Germinal center (tissue), 1 donor: ENCODE data around the gene DDX49.
"Not testable (repeated sequence)": the region's sequence is repeated elsewhere in the genome, so short reads cannot be mapped to it uniquely, and the experiment has no call there.

Experiments used
- DNase-seq: peaks from one replicate; pipeline ENCODE4 v3.0.0; 2012; ENCODE audit warnings: mixed read lengths, low spot score

DDX49 gene

GRCh38 chr19:18910801-18911436 lies 8.6 kb upstream of the DDX49 start:
- DNase-seq = no peak

- no peak for DNase-seq
Observed at GRCh38 chr19:18912933-18913332, 6.6 kb upstream of the DDX49 start.

- no peak for DNase-seq
Observed at GRCh38 chr19:18913466-18913865, 6.0 kb upstream of the DDX49 start.

- peak; percentile 60 for DNase-seq
Observed at GRCh38 chr19:18915639-18916038, 3.9 kb upstream of the DDX49 start.

- not testable (repeated sequence) for DNase-seq
Observed at GRCh38 chr19:18917593-18917992, 1.9 kb upstream of the DDX49 start.

- no peak for DNase-seq
Observed at GRCh38 chr19:18919900-18920214, 342 bp downstream of the DDX49 start.

DNA sequence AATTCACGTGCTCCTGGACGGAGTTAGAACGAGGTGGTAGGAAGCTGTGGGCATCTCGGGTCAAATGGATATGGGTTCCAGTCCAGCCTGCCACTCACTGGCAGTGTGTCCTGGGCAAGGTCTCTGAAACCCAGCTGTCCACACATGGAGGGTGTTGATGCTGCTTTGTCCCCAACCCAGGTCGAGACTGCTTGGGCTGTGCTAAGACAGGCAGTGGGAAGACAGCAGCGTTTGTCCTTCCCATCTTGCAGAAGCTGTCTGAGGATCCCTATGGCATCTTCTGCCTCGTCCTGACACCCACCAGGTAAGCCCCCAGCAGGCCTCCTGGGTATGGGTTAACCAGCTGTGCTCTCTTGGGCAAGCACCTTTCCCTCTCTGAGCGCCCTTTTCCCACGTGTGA lies 885 bp downstream of the DDX49 start:
- no peak for DNase-seq

DNA sequence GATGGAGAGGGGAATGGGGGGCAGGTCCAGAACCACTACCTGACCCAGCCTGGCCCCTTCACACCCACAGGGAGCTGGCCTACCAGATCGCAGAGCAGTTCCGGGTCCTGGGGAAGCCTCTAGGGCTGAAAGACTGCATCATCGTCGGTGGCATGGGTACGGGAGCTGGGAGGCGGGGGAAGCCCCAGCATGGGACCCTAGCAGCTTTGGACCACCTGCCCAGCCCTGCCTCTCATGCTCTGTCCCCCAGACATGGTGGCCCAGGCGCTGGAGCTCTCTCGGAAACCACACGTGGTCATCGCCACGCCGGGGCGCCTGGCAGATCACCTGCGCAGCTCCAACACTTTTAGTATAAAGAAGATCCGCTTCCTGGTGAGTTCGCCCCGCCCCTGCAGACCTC lies 2.1 kb downstream of the DDX49 start:
- DNase-seq = no peak

DNA sequence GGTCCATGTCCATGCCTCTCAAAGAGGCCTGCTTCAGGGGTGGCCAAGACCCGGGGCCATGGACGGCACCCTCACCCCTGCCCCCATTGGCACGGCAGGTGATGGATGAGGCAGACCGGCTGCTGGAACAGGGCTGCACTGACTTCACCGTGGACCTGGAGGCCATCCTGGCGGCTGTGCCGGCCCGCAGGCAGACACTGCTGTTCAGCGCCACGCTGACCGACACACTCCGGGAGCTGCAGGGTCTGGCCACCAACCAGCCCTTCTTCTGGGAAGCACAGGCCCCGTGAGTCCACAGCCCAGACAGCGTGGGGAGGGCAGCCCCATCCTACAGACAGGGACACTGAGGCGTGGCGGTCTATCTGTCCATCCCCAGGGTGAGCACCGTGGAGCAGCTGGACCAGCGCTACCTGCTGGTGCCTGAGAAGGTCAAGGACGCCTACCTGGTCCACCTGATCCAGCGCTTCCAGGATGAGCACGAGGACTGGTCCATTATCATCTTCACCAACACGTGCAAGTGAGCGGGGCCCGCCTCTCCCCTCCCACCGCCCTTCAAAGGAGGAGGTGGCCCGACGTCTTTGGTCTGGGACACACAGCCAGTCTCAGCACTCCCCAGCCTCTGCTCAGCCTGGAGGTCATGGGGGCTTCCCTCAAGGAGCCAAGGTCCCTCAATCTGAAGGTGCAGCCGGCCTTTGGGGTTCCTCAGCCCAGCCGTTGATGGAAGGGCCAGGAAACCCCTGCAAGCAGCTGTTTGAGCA lies 2.9 kb downstream of the DDX49 start:
- no peak for DNase-seq

DNA sequence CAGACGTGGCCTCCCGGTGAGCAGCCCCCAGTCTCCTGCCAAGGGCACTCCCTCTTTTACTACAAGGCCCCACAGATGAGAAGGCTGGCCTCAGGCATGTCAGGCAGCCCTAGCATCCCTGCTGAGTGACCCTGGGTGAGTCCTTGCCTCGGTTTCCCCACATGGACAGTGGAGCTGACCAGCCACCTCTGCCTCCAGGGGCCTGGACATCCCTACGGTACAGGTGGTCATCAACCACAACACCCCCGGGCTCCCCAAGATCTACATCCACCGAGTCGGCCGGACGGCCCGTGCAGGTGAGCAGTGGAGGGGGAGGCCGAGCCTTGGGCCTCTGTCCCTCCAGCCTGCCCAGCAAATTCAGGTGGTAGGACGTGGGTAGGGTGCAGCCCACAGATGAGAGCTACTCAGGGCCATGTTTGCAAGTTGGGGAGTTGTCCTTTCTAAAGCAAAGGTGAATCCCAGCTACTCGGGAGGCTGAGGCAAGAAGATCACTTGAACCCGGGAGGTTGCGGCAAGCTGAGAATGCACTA lies 5.2 kb downstream of the DDX49 start:
- no peak for DNase-seq

DNA sequence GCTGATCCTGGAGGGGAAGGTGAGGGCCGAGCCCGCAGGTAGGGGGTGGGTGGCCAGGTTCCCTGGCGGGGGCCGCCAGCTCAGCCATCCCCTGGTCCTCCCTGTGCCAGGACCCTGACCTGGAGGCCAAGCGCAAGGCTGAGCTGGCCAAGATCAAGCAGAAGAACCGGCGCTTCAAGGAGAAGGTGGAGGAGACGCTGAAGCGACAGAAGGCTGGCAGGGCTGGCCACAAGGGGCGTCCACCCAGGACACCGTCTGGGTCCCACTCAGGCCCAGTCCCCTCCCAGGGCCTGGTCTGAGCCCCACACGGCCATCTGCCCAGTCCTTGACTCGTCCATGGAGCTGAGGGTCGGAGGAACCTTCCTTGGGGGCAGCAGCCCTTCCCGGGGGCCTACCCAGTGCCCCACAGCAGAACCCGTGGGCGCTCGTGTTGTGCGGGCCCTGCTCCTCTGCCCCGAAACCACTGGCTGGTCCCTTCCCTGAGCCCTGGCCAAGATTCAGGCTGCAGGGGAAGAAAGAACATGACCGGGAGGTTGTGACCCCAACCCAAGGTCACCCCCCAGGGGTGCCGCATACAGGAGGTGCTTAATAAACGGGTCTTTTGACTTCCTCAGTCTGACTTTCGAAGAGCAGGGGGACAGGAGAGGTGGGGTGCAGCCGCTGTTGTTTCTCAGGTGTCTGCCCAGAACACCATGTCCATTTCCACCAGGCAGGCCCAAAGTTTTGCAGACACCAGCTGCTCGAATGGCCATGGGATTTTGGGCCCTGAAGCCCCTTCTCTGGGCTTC lies 8.7 kb downstream of the DDX49 start:
- DNase-seq = no peak

- DNase-seq = no peak
Observed at GRCh38 chr19:18929311-18929710, 9.8 kb downstream of the DDX49 start.

- DNase-seq = no peak
Observed at GRCh38 chr19:18931316-18932162, 12.0 kb downstream of the DDX49 start.

DNA sequence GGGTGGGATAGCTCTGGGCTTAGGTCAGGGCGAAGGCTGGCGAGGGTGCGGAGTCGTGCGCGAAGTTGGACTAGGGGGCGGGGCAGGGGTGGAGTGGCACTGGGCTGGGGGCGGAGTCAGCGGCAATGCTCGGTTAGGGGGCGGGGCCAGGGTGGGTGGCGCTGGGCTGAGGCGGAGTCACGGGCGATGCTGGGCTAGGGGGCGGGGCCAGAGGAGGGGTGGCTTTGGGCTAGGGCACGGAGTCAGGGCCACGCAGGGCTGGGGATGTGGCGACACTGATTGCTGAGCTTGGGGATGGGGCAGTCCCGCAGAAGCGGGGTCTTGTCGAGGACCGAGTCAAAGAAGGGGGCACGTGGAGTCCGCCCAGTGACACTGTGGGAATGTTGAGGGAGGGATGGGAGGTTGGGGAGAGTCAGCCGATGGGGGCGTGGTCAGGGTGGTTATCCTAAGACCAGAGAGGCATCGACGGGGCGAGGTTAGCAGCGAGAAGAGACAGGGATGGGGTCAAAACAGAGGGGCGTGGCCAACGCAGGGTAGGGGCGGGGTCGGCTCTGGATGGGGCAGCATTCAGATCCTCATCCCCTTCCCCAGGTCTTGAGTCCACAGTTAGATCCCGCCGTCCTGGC lies 12.8 kb downstream of the DDX49 start:
- peak; percentile 95 for DNase-seq

DNA sequence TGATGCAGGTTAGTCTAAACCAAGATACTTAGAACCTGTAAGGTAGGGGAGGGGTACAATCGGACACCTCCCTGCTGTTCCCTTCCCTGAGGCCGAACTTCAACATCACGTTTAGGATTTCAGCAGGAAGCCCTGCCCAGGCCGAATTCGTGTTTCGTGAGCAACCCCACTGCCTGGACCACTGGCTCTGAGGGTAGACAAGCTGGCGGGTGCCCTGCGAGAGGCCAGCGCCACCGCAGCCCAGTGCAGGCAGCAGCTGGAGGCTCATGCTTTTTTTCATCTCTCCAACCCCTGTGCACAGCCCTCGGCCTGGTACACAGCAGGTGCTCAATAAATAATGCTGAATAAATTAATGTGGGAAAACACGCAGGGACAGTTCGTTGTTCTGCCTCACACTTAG lies 13.8 kb downstream of the DDX49 start:
- DNase-seq = no peak

DNA sequence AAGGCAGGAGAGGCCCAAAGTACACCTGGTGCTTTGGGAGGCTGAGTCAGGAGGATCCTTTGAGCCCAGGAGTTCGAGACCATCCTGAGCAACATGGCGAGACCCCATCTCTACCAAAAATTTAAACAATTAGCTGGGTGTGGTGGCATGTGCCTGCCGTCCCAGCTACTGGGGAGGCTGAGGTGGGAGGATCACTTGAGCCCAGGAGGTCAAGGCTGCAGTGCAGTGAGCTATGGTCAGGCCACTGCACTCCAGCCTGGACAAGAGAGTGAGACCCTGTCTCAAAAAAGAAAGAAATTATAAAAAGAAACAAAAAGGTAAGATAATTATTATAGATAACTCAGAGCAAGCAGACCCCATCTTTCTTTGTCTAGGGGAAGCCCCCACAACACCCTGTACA lies 19.6 kb downstream of the DDX49 start:
- DNase-seq = no peak

- no peak for DNase-seq
Observed at GRCh38 chr19:18939922-18940768, 20.6 kb downstream of the DDX49 start.

DNA sequence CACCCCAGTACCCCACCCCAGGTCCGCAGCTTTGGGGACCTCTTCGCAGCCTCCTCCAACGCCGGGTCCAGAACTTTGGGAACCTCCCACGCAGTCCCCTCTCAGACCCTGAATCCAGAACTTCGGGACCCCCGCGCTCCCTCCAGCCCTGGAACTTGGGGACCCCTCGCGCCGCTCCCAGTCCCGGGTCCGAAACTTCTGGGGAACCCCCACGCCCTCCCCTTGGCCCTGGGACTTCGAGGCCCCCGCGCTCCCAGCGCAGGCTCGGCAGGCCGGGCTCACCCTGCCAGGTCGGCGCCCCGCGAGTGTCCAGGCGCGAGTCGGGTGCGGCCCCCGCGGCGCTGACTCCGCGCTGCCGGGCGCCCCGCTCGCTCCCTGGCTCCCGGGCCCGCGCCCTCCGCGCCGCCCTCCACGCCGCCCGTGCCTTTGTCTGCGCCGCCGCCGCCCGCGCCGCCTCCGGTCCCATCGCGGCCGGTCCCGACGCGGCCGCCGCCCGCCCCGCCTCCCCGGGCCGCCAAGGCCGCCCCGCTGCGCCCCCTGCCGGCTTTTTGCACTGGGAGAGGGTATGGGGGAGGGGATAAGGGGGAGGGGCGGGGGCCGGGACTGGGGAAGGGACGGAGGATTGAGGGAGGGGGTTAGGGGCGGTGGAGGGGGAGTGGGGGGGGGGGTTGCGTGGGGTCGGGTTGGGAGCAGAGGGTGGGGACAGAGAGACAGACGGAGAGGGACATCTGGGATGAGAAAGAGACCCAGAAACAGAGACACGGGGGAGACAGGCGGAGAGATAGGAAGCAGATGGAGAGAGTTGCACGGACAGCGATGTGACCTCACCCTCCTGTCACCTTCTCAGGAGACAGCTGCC lies 21.5 kb downstream of the DDX49 start, which contains the start of gene HOMER3:
Gene HOMER3, minus strand, starts transcription at position 449 of the 859 bp plus-strand sequence. CDS start 2,235 bp downstream, outside the sequence.
- DNase-seq = peak; percentile 91

GRCh38 chr19:18941628-18942354 lies 22.3 kb downstream of the DDX49 start:
- no peak for DNase-seq
